GM18508 (cell line): Measurements from ENCODE around the gene LGR6.

ENCODE experiments used
- ATAC-seq: cut with Tn5 transposase; IDR thresholded peaks from one replicate; pipeline ENCODE4 v1.9.1; 2021; ENCODE audit warnings: moderate number of reproducible peaks; ENCODE audit not compliant: insufficient read depth, unreplicated experiment

The LGR6 gene

GRCh38 chr1:202198366-202198724, 4.7 kb downstream of the LGR6 start:
- ATAC-seq = no peak

GRCh38 chr1:202199040-202199889, 5.7 kb downstream of the LGR6 start:
- ATAC-seq = no peak

GRCh38 chr1:202200112-202200548, 6.5 kb downstream of the LGR6 start:
- ATAC-seq = no peak

- ATAC-seq = no peak
Measured at GRCh38 chr1:202200669-202201068, 7.1 kb downstream of the LGR6 start.

GRCh38 chr1:202201266-202201665, 7.7 kb downstream of the LGR6 start:
- no peak for ATAC-seq

GRCh38 chr1:202201971-202202370, 8.4 kb downstream of the LGR6 start:
- no peak for ATAC-seq

GRCh38 chr1:202202500-202203168, 9.0 kb downstream of the LGR6 start:
- ATAC-seq = no peak

GRCh38 chr1:202203238-202204039, 9.8 kb downstream of the LGR6 start:
- ATAC-seq = no peak

GRCh38 chr1:202204065-202204464, 10.5 kb downstream of the LGR6 start:
- no peak for ATAC-seq

GRCh38 chr1:202205523-202206190, 12.1 kb downstream of the LGR6 start:
- ATAC-seq = no peak

GRCh38 chr1:202207292-202207691, 13.7 kb downstream of the LGR6 start:
- ATAC-seq = no peak

GRCh38 chr1:202208351-202208857, 14.8 kb downstream of the LGR6 start:
- no peak for ATAC-seq

- no peak for ATAC-seq
Measured at GRCh38 chr1:202210385-202210784, 16.8 kb downstream of the LGR6 start.

- no peak for ATAC-seq
Measured at GRCh38 chr1:202210969-202211368, 17.4 kb downstream of the LGR6 start.

- no peak for ATAC-seq
Measured at GRCh38 chr1:202212787-202213186, 19.2 kb downstream of the LGR6 start.

- no peak for ATAC-seq
Measured at GRCh38 chr1:202213361-202214088, 19.9 kb downstream of the LGR6 start.

GRCh38 chr1:202214089-202214843, 20.7 kb downstream of the LGR6 start:
- no peak for ATAC-seq

GRCh38 chr1:202215472-202216130, 22.0 kb downstream of the LGR6 start:
- ATAC-seq = no peak
